Measurements from ENCODE around the gene C16orf92. TPM values are rescaled to one million over a fixed set of nuclear protein-coding genes. Genes with fewer than 3 reads are reported as not detected.

The C16orf92 gene
- total and polyA plus RNA-seq, 2 of the 13 experiments (the other 11 are each of a cell fraction or from before 2014, with no cell fraction given): not detected

DNA sequence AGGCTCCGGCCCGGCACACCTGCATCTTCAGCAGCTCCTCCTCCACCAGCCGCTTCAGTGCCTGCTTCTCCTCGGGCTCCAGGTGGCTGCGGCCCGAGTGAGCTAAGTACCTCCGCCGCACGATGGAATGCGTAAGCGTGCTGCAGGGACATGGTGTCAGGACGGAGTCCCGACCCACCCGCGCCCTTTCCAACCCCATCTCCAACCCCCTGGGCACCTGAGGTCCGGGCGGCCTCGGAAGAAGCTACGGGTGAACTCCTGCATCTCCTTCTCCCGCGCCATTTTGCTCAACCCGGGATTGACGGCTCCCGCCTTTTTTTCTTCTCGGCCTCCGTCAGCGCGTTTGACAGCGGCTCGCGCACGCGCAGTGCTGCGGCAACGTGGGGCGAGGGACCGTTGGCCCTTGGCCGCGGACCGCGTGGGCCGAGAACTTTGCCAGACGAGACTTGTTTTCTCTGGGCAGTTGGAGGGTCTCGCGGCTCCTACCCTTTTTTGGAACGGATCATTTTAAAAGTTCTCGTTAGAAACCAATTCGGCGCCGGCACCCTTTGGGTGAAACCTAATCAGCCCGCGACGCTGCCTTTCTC is 27.6 kb upstream of the C16orf92 start, which contains the start of gene HIRIP3 (continued):
- no peak for TF ChIP-seq ZZZ3 (CRISPR knock-in tag; IDR thresholded peaks at IDR 0.05; ENCODE audit: borderline replicate concordance)
- TF ChIP-seq SKI (IDR thresholded peaks at IDR 0.05; ENCODE audit: partially characterized antibody): no peak
- TF ChIP-seq, protein P1, sequence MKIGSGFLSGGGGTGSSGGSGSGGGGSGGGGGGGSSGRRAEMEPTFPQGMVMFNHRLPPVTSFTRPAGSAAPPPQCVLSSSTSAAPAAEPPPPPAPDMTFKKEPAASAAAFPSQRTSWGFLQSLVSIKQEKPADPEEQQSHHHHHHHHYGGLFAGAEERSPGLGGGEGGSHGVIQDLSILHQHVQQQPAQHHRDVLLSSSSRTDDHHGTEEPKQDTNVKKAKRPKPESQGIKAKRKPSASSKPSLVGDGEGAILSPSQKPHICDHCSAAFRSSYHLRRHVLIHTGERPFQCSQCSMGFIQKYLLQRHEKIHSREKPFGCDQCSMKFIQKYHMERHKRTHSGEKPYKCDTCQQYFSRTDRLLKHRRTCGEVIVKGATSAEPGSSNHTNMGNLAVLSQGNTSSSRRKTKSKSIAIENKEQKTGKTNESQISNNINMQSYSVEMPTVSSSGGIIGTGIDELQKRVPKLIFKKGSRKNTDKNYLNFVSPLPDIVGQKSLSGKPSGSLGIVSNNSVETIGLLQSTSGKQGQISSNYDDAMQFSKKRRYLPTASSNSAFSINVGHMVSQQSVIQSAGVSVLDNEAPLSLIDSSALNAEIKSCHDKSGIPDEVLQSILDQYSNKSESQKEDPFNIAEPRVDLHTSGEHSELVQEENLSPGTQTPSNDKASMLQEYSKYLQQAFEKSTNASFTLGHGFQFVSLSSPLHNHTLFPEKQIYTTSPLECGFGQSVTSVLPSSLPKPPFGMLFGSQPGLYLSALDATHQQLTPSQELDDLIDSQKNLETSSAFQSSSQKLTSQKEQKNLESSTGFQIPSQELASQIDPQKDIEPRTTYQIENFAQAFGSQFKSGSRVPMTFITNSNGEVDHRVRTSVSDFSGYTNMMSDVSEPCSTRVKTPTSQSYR (CRISPR knock-in tag; IDR thresholded peaks at IDR 0.05; ENCODE audit: borderline replicate concordance): peak; percentile 43; the same call in 1 of the 2 replicates
- 0 out of 2 replicates have a peak, but pooled peaks have one; percentile 2 for TF ChIP-seq PAWR (CRISPR knock-in tag; IDR thresholded peaks at IDR 0.05; ENCODE audit: borderline replicate concordance)
- TF ChIP-seq ZNF878 (CRISPR knock-in tag; IDR thresholded peaks at IDR 0.05): no peak; the same call in 1 of the 2 replicates
- TF ChIP-seq GATAD1 (CRISPR knock-in tag; IDR thresholded peaks at IDR 0.05): no peak
- TF ChIP-seq MTA3 (CRISPR knock-in tag; IDR thresholded peaks at IDR 0.05): no peak
- TF ChIP-seq BRCA1 (CRISPR knock-in tag; IDR thresholded peaks at IDR 0.05): peak; percentile 84
- 0 out of 2 replicates have a peak, but pooled peaks have one; percentile 9 for TF ChIP-seq ZBTB42 (CRISPR knock-in tag; IDR thresholded peaks at IDR 0.05)
- TF ChIP-seq, protein P2, sequence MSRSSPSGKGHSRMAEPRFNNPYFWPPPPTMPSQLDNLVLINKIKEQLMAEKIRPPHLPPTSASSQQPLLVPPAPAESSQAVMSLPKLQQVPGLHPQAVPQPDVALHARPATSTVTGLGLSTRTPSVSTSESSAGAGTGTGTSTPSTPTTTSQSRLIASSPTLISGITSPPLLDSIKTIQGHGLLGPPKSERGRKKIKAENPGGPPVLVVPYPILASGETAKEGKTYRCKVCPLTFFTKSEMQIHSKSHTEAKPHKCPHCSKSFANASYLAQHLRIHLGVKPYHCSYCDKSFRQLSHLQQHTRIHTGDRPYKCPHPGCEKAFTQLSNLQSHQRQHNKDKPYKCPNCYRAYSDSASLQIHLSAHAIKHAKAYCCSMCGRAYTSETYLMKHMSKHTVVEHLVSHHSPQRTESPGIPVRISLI (CRISPR knock-in tag; IDR thresholded peaks at IDR 0.05; ENCODE audit: borderline replicate concordance): no peak
- peak; percentile 48; the same call in 1 of the 2 replicates for TF ChIP-seq ZBTB20 (CRISPR knock-in tag; IDR thresholded peaks at IDR 0.05; ENCODE audit: borderline replicate concordance, low read depth)
- TF ChIP-seq, protein P3, sequence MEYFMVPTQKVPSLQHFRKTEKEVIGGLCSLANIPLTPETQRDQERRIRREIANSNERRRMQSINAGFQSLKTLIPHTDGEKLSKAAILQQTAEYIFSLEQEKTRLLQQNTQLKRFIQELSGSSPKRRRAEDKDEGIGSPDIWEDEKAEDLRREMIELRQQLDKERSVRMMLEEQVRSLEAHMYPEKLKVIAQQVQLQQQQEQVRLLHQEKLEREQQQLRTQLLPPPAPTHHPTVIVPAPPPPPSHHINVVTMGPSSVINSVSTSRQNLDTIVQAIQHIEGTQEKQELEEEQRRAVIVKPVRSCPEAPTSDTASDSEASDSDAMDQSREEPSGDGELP (IDR thresholded peaks at IDR 0.05; ENCODE audit: borderline replicate concordance, low read depth): no peak
- TF ChIP-seq, protein P4, sequence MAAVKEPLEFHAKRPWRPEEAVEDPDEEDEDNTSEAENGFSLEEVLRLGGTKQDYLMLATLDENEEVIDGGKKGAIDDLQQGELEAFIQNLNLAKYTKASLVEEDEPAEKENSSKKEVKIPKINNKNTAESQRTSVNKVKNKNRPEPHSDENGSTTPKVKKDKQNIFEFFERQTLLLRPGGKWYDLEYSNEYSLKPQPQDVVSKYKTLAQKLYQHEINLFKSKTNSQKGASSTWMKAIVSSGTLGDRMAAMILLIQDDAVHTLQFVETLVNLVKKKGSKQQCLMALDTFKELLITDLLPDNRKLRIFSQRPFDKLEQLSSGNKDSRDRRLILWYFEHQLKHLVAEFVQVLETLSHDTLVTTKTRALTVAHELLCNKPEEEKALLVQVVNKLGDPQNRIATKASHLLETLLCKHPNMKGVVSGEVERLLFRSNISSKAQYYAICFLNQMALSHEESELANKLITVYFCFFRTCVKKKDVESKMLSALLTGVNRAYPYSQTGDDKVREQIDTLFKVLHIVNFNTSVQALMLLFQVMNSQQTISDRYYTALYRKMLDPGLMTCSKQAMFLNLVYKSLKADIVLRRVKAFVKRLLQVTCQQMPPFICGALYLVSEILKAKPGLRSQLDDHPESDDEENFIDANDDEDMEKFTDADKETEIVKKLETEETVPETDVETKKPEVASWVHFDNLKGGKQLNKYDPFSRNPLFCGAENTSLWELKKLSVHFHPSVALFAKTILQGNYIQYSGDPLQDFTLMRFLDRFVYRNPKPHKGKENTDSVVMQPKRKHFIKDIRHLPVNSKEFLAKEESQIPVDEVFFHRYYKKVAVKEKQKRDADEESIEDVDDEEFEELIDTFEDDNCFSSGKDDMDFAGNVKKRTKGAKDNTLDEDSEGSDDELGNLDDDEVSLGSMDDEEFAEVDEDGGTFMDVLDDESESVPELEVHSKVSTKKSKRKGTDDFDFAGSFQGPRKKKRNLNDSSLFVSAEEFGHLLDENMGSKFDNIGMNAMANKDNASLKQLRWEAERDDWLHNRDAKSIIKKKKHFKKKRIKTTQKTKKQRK (IDR thresholded peaks at IDR 0.05; ENCODE audit: low read length): no peak
- TF ChIP-seq, protein P5, sequence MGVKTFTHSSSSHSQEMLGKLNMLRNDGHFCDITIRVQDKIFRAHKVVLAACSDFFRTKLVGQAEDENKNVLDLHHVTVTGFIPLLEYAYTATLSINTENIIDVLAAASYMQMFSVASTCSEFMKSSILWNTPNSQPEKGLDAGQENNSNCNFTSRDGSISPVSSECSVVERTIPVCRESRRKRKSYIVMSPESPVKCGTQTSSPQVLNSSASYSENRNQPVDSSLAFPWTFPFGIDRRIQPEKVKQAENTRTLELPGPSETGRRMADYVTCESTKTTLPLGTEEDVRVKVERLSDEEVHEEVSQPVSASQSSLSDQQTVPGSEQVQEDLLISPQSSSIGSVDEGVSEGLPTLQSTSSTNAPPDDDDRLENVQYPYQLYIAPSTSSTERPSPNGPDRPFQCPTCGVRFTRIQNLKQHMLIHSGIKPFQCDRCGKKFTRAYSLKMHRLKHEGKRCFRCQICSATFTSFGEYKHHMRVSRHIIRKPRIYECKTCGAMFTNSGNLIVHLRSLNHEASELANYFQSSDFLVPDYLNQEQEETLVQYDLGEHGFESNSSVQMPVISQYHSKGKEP (CRISPR knock-in tag; IDR thresholded peaks at IDR 0.05): no peak
- TF ChIP-seq HOXA3 (CRISPR knock-in tag; IDR thresholded peaks at IDR 0.05): no peak
- TF ChIP-seq ERF (CRISPR knock-in tag; IDR thresholded peaks at IDR 0.05): no peak
- TF ChIP-seq ZNF354B (CRISPR knock-in tag; IDR thresholded peaks at IDR 0.05): no peak
- no peak; the same call in 1 of the 2 replicates for TF ChIP-seq ZNF431 (CRISPR knock-in tag; IDR thresholded peaks at IDR 0.05; ENCODE audit: borderline replicate concordance, low read depth)
